ENCODE results near the gene SLC11A2. TPM values are rescaled to one million over a fixed set of nuclear protein-coding genes. Genes with fewer than 3 reads are reported as not detected.

SLC11A2 gene
- total and polyA plus RNA-seq, 7 donors: 3.9 to 44.6 (median 25.0) TPM

DNA sequence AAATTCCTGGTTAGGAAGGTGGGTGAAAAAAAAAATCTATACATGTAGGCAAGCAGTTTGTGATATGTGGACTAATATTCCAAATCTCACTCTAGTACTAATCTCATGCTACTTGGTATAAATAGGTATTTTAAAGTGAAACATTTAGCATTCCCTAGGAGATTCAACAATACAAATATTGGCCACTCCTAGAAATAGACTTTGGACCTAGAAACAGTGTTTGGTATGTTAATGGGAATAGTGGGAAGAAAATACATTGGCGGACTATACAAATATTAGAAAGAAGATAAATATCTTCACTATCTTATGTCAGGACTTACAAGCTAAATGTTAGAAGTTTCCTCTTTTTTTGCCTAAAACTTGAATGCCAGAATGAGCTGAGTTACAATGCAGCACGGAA is 45.6 kb downstream of the SLC11A2 start:
- 53 to 80% methylated on average over 2 of the region's 2 CpGs for WGBS, 2 donors
- TF ChIP-seq POLR2AphosphoS5 (IDR thresholded peaks at IDR 0.05) (no peak), POLR2A (IDR thresholded peaks at IDR 0.05) (no peak), EP300 (IDR thresholded peaks at IDR 0.05) (no peak)
- TF ChIP-seq, protein P1, sequence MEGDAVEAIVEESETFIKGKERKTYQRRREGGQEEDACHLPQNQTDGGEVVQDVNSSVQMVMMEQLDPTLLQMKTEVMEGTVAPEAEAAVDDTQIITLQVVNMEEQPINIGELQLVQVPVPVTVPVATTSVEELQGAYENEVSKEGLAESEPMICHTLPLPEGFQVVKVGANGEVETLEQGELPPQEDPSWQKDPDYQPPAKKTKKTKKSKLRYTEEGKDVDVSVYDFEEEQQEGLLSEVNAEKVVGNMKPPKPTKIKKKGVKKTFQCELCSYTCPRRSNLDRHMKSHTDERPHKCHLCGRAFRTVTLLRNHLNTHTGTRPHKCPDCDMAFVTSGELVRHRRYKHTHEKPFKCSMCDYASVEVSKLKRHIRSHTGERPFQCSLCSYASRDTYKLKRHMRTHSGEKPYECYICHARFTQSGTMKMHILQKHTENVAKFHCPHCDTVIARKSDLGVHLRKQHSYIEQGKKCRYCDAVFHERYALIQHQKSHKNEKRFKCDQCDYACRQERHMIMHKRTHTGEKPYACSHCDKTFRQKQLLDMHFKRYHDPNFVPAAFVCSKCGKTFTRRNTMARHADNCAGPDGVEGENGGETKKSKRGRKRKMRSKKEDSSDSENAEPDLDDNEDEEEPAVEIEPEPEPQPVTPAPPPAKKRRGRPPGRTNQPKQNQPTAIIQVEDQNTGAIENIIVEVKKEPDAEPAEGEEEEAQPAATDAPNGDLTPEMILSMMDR (IDR thresholded peaks at IDR 0.05): no peak
- Histone ChIP-seq H3K27ac (no peak overlapping the region), H3K36me3 (peaks cover 0 to 26% (median 0%) of the 10 kb centered on the region in 4 donors), H3K9me3 (no peaks in the 10 kb centered on the region), H3K27me3 (no peaks in the 10 kb centered on the region), H3K4me1 (peaks cover 0 to 17% (median 13%) of the 10 kb centered on the region in 4 donors), H3K4me3 (no peak overlapping the region)
- DNase-seq: no peak
- intact Hi-C loops (cut with DNase I): no loop called here

DNA sequence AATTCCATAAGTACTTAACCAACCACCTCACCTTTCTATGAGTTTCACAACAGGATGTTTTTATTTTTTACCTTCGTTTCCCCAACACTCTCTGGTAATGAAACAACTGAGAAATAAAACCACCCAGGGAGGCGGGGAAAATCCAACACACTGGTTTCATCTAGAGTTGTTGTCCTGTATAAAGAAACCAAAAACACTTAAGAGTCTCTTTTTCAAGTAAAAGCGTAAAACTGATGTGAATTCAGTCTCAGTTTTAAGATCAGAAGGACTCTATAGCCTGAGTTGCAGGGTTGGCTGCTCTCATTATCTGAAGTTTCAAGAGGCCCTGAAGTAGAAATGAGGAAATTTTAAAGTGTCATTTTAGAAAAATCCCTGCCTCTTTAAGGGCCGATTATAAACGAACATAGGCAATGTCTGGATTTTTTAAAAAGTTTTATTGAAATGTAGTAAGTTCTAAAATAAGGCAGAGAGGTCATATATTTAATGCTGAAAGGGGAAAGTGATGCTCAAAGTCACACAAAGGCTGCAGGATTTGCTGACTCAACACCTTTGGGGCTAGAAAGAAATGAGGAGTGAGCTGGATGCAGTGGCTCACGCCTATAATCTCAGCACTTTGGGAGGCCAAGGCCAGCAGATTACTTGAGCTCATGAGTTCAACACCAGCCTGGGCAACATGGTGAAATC is 46.7 kb downstream of the SLC11A2 start:
- Histone ChIP-seq H3K27ac (no peak overlapping the region), H3K9me3 (no peaks in the 10 kb centered on the region), H3K36me3 (peaks cover 0 to 26% (median 0%) of the 10 kb centered on the region in 4 donors), H3K27me3 (no peaks in the 10 kb centered on the region), H3K4me3 (no peak overlapping the region), H3K4me1 (peaks cover 0 to 6% (median 3%) of the 10 kb centered on the region in 4 donors)
- no peak for TF ChIP-seq POLR2A (IDR thresholded peaks at IDR 0.05)
- no peak for TF ChIP-seq EP300 (IDR thresholded peaks at IDR 0.05)
- TF ChIP-seq POLR2AphosphoS5 (IDR thresholded peaks at IDR 0.05): no peak
- TF ChIP-seq, protein P1 (IDR thresholded peaks at IDR 0.05): no peak
- 70 to 71% methylated on average over 6 of the region's 6 CpGs for WGBS, 2 donors
- intact Hi-C loops (cut with DNase I): no loop called here
- DNase-seq: no peak

DNA sequence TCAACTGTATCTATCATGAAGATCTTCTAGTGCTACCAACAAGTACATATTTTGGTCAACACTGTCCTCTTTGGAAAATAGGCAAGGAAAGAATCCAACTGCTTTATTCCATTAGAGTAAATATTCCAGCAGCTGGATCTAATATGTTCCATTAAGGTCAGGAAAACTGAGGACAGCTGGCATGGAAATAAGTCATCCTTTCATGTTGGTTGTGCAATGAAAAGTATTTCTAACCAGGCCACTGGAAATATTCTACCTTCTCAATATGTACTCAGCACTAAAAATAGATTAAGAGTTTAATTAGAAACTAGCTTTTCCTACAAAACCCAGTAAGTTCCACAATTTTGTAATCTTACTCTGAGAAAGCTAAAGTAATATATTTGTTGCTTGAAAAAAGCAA is 54.2 kb downstream of the SLC11A2 start:
- H3K27ac ChIP-seq: no peak overlapping the region
- DNase-seq: no peak
- no peaks in the 10 kb centered on the region for H3K9me3 ChIP-seq
- intact Hi-C loops (cut with DNase I): no loop called here
- peaks cover 0 to 39% (median 4%) of the 10 kb centered on the region in 4 donors for H3K36me3 ChIP-seq
- TF ChIP-seq POLR2AphosphoS5 (IDR thresholded peaks at IDR 0.05): peak in 3 of 4 donors; percentile 7 to 48 (median 34)
- TF ChIP-seq, protein P1 (IDR thresholded peaks at IDR 0.05): no peak
- H3K27me3 ChIP-seq: no peaks in the 10 kb centered on the region
- H3K4me1 ChIP-seq: no peaks in the 10 kb centered on the region
- no peak overlapping the region for H3K4me3 ChIP-seq

DNA sequence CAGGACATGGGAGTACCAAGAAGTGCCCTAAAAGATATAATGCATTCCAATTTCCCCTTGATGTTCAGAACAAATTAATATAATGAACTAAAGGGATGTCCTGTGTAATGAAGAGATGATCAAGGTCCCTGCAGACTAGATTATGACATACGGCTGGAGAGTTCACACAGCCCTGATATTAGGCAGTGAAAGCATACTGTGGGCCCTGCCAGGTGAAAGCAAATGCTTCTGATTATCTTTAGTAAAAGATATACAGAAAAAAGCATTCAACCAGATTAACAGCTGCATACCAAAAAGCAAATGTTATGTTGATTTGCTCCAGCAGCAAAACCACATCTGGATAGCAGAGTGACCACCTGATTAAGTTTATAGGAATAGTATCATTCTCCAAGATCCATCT is 61.8 kb downstream of the SLC11A2 start:
- no peak overlapping the region for H3K4me3 ChIP-seq
- peaks cover 0 to 16% (median 4%) of the 10 kb centered on the region in 4 donors for H3K36me3 ChIP-seq
- H3K9me3 ChIP-seq: no peaks in the 10 kb centered on the region
- H3K4me1 ChIP-seq: no peaks in the 10 kb centered on the region
- H3K27ac ChIP-seq: no peak overlapping the region
- no peaks in the 10 kb centered on the region for H3K27me3 ChIP-seq
- 91 to 98% methylated on average over 1 of the region's 1 CpG for WGBS, 2 donors
- TF ChIP-seq POLR2AphosphoS5 (IDR thresholded peaks at IDR 0.05): no peak
- intact Hi-C loops (cut with DNase I): no loop called here
- DNase-seq: no peak

DNA sequence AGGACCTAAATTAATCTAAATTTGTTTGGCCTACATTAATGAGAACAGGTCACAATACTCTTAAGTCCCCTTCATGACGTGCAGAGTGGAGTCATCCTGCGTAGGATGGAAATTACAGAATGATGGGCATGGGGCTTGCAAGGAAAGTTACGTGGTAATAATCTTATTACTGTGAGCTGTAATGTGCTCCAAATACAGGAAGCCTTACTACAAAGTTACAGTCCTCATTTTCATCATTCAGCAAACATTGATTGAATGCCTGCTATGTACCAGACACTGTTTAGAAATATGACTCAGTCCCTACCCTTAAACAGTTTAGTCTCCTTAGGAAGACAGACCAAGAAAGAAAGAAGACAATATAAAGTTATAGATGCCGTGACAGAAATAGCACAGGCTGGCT is 64.5 kb downstream of the SLC11A2 start:
- intact Hi-C loops (cut with DNase I): no loop called here
- TF ChIP-seq, protein P1 (IDR thresholded peaks at IDR 0.05): no peak
- no peak for TF ChIP-seq EP300 (IDR thresholded peaks at IDR 0.05)
- no peak for TF ChIP-seq POLR2A (IDR thresholded peaks at IDR 0.05)
- no peak for TF ChIP-seq POLR2AphosphoS5 (IDR thresholded peaks at IDR 0.05)
- WGBS, 2 donors: 94 to 96% methylated on average over 4 of the region's 4 CpGs
- Histone ChIP-seq H3K27ac (no peak overlapping the region), H3K4me1 (no peaks in the 10 kb centered on the region), H3K36me3 (no peaks in the 10 kb centered on the region), H3K9me3 (no peaks in the 10 kb centered on the region), H3K27me3 (no peaks in the 10 kb centered on the region), H3K4me3 (no peak overlapping the region)
- DNase-seq: no peak

Data from sigmoid colon (tissue), 7 donors.